Liver (tissue), 9 donors: ENCODE measurements around the gene PDE4D. TPM values are rescaled to one million over a fixed set of nuclear protein-coding genes. Genes with fewer than 3 reads are reported as not detected.

Experiments
- DNase-seq: peaks from one replicate; pipeline ENCODE4 v3.0.0-alpha.2; 2017; ENCODE audit warnings: low spot score
- H3K27ac ChIP-seq, 2 donors: one replicate each; pipeline ENCODE4 v1.7.0; 2013; ENCODE audit warnings: inconsistent platforms in 2 of 2, low read length in 2 of 2, control low read depth in 1 of 2, low read depth in 1 of 2, mild to moderate bottlenecking in 1 of 2
- H3K27me3 ChIP-seq, 4 donors: one replicate each; pipeline versions ENCODE4 v1.6.1 to v1.7.0; 2013; ENCODE audit warnings: low read length in 3 of 4, inconsistent platforms in 1 of 4, mild to moderate bottlenecking in 1 of 4, moderate library complexity in 1 of 4; ENCODE audit not compliant: control insufficient read depth in 4 of 4, insufficient read depth in 4 of 4
- H3K36me3 ChIP-seq, 4 donors: one replicate each; pipeline versions ENCODE4 v1.6.1 to v1.7.0; 2013; ENCODE audit warnings: low read length in 3 of 4, mild to moderate bottlenecking in 3 of 4, low read depth in 1 of 4, moderate library complexity in 1 of 4; ENCODE audit not compliant: control insufficient read depth in 4 of 4, insufficient read depth in 3 of 4
- H3K4me1 ChIP-seq, 4 donors: one replicate each; pipeline versions ENCODE4 v1.6.1 to v1.7.0; 2013; ENCODE audit warnings: low read length in 3 of 4, mild to moderate bottlenecking in 3 of 4, moderate library complexity in 1 of 4; ENCODE audit not compliant: control insufficient read depth in 4 of 4, insufficient read depth in 4 of 4
- H3K4me3 ChIP-seq, 3 donors: one replicate each; pipeline versions ENCODE4 v1.6.1 to v1.7.0; 2013; ENCODE audit warnings: low read length in 3 of 3, control low read depth in 1 of 3, low read depth in 1 of 3, mild to moderate bottlenecking in 1 of 3
- H3K9ac ChIP-seq, 2 donors: one replicate each; pipeline ENCODE4 v1.7.0; 2013; ENCODE audit warnings: low read length in 2 of 2, mild to moderate bottlenecking in 2 of 2, moderate library complexity in 2 of 2, control low read depth in 1 of 2, low read depth in 1 of 2
- H3K9me3 ChIP-seq, 4 donors: one replicate each; pipeline versions ENCODE4 v1.6.1 to v1.7.0; 2013; ENCODE audit warnings: low read length in 3 of 4; ENCODE audit not compliant: control insufficient read depth in 4 of 4
- EGR1 ChIP-seq, 2 donors: IDR thresholded peaks; 2 replicates each; pipeline ENCODE4 v1.6.1; 2016 to 2018; ENCODE audit warnings: antibody characterized with exemption in 2 of 2, low read depth in 2 of 2
- FOXA1 ChIP-seq: IDR thresholded peaks from 2 replicates; pipeline ENCODE4 v1.6.1; 2016; ENCODE audit warnings: antibody characterized with exemption
- FOXA2 ChIP-seq: IDR thresholded peaks from 2 replicates; pipeline ENCODE4 v1.6.1; 2016; ENCODE audit warnings: antibody characterized with exemption
- GABPA ChIP-seq, 2 donors: IDR thresholded peaks in 1 of 2; conservative IDR thresholded peaks in 1 of 2; 2 replicates each; pipeline ENCODE4 v1.6.1; 2016; ENCODE audit warnings: antibody characterized with exemption in 2 of 2, mild to moderate bottlenecking in 1 of 2, moderate library complexity in 1 of 2
- HNF4A ChIP-seq, 2 donors: conservative IDR thresholded peaks; 2 replicates each; pipeline ENCODE4 v1.6.1; 2016; ENCODE audit warnings: antibody characterized with exemption in 2 of 2, mild to moderate bottlenecking in 2 of 2
- HNF4G ChIP-seq: IDR thresholded peaks from 2 replicates; pipeline ENCODE4 v1.6.1; 2016; ENCODE audit warnings: antibody characterized with exemption
- REST ChIP-seq: IDR thresholded peaks from 2 replicates; pipeline ENCODE4 v1.6.1; 2016; ENCODE audit warnings: antibody characterized with exemption, mild to moderate bottlenecking
- YY1 ChIP-seq: IDR thresholded peaks from 2 replicates; pipeline ENCODE4 v1.6.1; 2016; ENCODE audit warnings: antibody characterized with exemption, mild to moderate bottlenecking
- WGBS: extraction: QIAGEN DNeasy Blood & Tissue Kit; methylation state at CpG from one replicate; pipeline ENCODE4 v1.1.7; 2013; 5-methylcytosine and 5-hydroxymethylcytosine counted together
- polyA plus RNA-seq, 2 donors: library from polyadenylated mRNA; stranded (reverse) in 1 of 2; unstranded in 1 of 2; fragments of 200-250 nt in 1 of 2; fragments of >200 nt in 1 of 2; fragmentation: Nextera tagmentation in 1 of 2; extraction: Ambion mirVana in 1 of 2; gene quantifications; one replicate each; pipeline versions ENCODE4 v1.2.1 to v1.2.3, GENCODE V29; 2013 to 2015
- total RNA-seq, 2 donors: library from RNA; depleted of rRNA; stranded (reverse); fragments of >200 nt; gene quantifications; one replicate each; pipeline ENCODE4 v1.2.3, GENCODE V29; 2014
- donor health status: healthy.
- donor health status: healthy.
- donor health status: healthy.
- donor health status: healthy.
- donor health status: healthy.

Gene PDE4D
- total and polyA plus RNA-seq, 4 donors, result 0.67 to 11.9 (median 6.5) TPM

GRCh38 chr5:59326596-59326995 lies 566.9 kb downstream of the PDE4D start (continued):
- TF ChIP-seq FOXA1, result no peak

GRCh38 chr5:59325070-59325469 lies 568.5 kb downstream of the PDE4D start:
- 88% methylated on average over 2 of the region's 2 CpGs for WGBS
- Histone ChIP-seq H3K36me3 (no peaks in the 10 kb centered on the region), H3K9ac (no peak overlapping the region), H3K4me1 (no peaks in the 10 kb centered on the region), H3K9me3 (no peaks in the 10 kb centered on the region), H3K27ac (no peak overlapping the region), H3K4me3 (no peak overlapping the region), H3K27me3 (no peaks in the 10 kb centered on the region)
- no peak for DNase-seq
- TF ChIP-seq HNF4G, result no peak

GRCh38 chr5:59322894-59323293 lies 570.6 kb downstream of the PDE4D start:
- Histone ChIP-seq H3K9me3 (no peaks in the 10 kb centered on the region), H3K27me3 (no peaks in the 10 kb centered on the region), H3K9ac (no peak overlapping the region), H3K4me3 (no peak overlapping the region), H3K36me3 (no peaks in the 10 kb centered on the region), H3K27ac (no peak overlapping the region), H3K4me1 (no peaks in the 10 kb centered on the region)
- DNase-seq, result no peak
- TF ChIP-seq GABPA (IDR thresholded peaks at IDR 0.05 in 1 of 2, conservative IDR thresholded peaks at IDR 0.05 in 1 of 2) (no peak), FOXA1 (no peak)
- WGBS, result 97% methylated on average over 2 of the region's 2 CpGs

- Histone ChIP-seq H3K4me1 (no peaks in the 10 kb centered on the region), H3K9ac (no peak overlapping the region), H3K9me3 (no peaks in the 10 kb centered on the region), H3K27ac (no peak overlapping the region), H3K36me3 (no peaks in the 10 kb centered on the region), H3K27me3 (no peaks in the 10 kb centered on the region), H3K4me3 (no peak overlapping the region)
- TF ChIP-seq REST (no peak), HNF4A (conservative IDR thresholded peaks at IDR 0.05) (no peak)
- no peak for DNase-seq
Observed at GRCh38 chr5:59322058-59322457, 571.5 kb downstream of the PDE4D start.

- no peak overlapping the region for H3K4me3 ChIP-seq
- H3K36me3 ChIP-seq, result no peaks in the 10 kb centered on the region
- no peak for DNase-seq
- H3K4me1 ChIP-seq, result no peaks in the 10 kb centered on the region
- H3K27me3 ChIP-seq, result no peaks in the 10 kb centered on the region
- no peak overlapping the region for H3K27ac ChIP-seq
- no peak overlapping the region for H3K9ac ChIP-seq
- 86% methylated on average over 3 of the region's 3 CpGs for WGBS
- TF ChIP-seq EGR1 (IDR thresholded peaks at IDR 0.05; ENCODE audit: low read depth in 2 of 2) (no peak), YY1 (no peak), FOXA2 (no peak), FOXA1 (no peak)
- no peaks in the 10 kb centered on the region for H3K9me3 ChIP-seq
Observed at GRCh38 chr5:59321642-59322041, 571.9 kb downstream of the PDE4D start.
